ENCODE results near the gene CEACAM21.
"Not testable (repeated sequence)": the region's sequence is repeated elsewhere in the genome, so short reads cannot be mapped to it uniquely, and the experiment has no call there.

Gene CEACAM21

DNA sequence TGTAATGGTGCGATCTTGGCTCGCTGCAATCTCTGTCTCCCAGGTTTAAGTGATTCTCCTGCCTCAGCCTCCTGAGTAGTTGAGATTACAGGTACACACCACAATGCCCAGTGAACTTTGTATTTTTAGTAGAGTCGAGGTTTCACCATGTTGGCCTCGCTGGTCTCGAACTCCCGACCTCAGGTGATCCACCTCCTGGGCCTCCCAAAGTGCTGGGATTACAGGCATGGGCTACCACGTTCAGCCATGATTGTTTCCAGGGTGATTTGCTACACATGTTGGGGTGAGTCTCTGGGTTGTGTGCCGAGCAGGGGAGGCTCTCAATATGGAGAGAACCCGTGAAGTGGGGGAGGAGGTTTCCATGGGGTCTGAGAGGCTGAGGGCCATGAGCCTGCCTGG, 24.8 kb upstream of the CEACAM21 start:
- DNase-seq = no peak

DNA sequence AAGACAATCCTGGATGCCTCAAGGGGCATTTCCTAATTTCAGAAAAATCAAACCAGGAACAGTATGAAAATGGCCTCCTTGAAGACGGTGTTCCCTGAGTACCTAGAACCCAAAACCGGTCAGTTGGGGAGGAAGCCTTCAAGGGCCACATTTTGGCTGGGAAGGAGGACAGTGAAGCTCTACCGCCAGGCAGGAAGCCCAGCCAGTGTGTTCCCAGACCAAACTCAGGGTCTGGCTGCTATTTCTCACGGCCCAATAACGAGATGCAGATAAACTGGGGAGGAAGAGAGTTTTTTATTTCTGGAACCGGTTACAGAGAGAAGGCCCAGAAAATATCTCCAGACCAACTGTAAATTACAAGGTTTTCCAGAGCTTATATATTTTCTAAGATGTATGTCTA, 24.3 kb upstream of the CEACAM21 start:
- DNase-seq = no peak

DNA sequence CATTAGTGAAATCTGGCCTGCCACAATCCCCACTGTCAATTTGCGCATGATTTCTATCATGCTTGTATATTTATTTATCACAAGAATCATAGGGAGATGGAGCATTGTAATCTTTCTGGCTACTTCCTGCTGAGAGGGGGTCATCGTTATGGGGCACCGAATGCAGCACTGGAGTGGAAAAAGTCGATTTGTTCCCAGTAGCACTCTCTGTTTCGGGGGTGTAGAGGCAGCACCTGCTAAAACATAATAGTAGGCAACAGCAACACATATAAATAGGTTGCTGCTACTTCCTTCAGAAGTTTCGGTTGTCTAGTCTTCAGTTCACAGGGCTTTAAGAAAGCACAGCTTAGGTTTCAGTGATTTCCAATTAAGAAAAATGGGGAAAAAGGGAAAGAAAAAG, 23.4 kb upstream of the CEACAM21 start:
- DNase-seq = no peak

DNA sequence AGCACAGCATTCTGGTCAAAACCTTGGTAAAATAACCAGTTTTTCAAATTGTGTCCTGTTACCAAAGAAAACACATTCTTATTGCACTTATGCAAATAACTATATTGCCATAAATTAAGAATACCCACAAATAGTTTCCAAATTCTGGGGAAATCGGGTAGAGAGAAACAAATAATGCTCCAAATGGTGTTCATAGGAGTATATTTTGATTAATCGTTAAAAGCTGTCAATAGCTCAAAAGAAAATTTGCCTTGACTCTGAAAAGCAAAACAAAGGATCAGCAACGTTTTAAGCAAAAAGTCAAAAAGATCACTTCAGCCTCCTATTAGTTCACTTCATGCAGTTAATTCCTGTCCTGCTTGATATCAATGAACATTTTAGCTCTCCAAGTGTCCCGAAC, 22.2 kb upstream of the CEACAM21 start:
- DNase-seq = no peak

DNA sequence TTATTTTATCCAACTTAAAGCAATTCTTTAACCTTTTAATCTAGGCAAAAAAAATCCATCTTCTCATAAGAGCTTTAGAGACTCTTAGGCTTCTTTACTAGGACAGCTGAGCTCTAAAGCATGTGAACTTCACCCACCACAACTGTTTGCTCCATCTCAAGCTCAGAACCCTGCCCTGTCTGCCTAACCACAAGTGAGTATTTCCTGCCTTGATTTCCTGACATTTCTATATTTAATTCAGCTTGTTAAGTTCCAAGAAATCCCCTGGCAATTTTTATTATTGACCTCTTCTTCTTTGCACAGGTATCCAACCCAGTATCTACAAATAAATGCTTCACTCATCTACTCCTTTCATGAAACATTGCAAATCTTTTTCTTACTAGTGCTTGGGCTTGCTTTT, 21.1 kb upstream of the CEACAM21 start:
- no peak for DNase-seq

DNA sequence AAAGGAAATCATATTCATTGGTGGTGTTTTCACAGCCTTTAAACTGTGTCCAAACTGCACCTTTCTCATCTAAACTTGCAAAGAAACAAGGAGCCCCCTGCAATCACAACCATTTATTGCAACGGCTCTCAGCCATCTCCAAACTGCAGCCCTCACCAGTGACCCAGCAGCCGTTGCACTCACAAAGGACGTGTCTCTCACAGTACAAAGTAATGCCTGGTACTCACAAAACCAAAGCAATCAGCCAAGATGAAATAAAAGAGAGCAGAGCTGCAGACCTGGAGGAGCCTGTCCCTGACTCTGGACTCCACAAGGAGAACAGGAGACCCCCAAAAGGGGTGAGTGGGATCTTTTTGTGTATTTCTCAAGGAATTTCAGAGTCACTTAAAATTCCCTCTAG, 20.2 kb upstream of the CEACAM21 start:
- DNase-seq = no peak

DNA sequence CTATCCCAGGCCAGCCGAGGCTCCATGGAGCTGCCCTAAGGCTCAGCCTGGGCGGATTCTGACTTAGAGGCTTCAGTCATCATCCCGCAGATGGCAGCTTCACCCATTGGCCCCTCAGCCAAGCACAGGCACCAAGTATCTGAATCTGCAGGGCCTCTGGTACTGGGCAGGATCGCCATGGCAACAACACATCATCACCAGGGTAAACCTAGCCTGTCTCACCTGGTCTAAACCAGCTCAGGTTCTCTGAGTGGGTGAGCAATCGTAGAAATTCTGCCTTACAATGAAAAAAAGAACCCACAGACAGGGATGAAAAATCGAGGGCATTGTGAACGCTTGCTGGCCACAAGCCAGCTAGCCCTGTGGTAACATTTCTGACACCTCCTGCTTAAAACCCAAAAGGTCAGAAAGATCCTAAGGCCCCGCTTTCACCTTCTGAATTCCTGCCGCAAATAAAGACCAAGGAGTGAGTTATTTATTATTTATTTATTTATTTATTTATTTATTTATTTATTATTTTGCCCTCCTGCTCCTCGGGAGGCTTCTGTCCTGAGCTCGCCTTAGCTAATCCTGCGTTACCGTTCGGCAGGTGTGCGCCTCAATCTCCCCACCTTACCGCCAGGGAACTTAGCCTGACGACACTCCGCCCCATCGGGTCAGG, 12.0 kb upstream of the CEACAM21 start:
- no peak for DNase-seq

DNA sequence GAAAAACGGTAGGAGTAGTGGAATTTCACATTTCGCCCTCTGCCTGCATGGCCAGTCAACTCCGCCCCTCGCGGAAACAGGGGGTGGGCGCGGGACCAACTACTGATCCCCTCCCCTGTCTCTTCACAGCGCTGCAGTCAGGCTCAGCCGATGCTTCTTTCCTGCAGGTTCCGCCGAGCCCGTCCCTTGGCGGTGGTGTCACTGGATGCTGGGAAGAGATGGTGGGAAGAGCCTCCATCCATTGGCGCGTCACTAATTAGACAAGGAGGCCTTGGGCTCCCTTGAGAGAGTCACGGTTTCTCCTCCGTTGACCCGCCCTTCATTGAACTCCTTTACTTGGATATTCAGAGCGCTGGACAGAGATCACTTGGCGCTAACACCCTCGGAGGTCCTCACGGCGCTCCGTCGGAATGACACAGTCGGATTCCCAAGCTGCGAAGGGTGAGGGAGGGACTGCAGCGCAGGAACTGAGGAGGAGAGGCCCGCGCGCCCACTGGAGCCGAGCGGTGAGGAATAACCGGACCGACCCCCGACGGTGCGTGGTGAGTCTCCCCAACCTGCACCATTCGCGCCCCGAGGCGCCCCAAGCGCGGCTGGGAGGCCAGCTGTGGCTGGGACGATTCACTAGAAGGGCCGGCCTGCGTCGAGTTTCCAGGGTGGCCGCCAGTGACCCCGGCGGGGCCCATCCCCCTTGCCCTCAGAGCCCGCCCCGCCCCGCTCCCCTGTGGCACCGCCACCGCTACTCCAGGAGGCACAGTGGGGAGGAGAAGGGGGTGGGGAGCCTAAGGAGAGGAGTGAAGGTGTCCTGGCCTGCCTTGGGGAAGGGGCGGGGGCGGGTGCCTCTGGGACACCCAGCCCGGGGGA, 11.2 kb upstream of the CEACAM21 start:
- no peak for DNase-seq

DNA sequence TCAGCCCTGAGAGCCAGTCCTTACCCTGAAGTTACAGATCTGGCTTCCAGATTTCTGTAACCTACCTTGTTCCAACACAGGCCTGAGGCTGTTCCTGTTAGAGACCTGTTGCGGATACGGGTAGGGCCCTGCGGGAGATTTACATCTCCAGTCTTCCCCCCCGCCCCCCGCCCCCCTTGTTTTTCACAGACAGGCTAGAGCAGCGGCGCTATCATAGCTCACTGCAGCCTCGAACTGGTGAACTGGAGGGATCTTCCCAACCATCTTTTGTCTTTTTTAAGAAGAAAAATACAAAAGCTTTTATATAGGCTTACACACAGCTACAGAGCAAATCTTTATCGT, 10.6 kb upstream of the CEACAM21 start:
- DNase-seq = no peak

DNA sequence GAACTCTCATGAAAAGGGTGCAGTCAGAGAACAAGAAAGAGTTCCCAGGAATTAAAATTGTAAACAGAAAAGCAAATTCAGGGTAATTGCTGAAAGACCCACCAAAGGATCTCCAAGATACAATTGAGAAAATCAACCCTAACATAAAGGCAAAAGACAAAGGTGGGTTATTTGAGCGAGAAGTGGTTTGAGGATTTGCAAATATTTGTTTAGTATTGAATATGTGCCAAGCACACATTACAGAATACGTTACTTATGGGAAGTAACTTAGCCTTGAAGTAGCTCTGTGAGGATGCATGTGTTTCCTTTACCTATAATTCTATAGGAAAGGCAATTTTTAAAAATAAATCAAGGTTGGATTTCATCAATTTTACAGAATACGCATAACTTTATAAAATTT, 10.0 kb upstream of the CEACAM21 start:
- DNase-seq = no peak

DNA sequence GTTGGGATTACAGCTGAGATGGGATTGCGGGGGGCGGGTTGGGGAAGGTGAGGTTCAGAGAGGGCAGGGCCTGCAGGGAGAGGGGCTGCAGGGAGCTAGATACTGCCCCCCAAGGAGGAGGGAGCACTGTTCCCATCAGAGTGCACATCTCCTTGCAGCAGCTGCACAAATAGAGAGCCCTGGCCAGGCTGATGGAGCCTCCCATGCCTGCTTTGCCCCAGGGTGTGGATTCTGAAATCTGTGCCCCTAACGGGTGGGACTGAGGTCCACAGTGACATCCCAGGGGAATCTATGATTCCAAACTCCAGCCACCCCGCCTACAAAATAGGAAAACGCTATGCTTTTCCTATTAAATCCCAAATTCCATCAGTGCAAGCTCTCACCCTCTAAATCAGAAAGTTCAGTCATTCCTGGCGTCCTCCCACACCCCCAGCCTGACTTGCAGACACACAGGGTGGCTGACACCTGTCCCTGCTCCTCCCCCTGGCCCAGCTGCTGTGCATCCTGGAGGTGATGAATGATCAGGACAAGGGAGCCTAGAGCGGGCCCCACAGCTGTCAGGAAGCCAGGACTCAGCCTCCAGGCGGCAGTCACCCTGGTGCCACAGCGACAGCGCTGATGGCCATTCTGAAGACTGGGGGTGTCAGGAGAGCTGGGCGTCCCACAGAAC, 6.3 kb upstream of the CEACAM21 start:
- DNase-seq = no peak

DNA sequence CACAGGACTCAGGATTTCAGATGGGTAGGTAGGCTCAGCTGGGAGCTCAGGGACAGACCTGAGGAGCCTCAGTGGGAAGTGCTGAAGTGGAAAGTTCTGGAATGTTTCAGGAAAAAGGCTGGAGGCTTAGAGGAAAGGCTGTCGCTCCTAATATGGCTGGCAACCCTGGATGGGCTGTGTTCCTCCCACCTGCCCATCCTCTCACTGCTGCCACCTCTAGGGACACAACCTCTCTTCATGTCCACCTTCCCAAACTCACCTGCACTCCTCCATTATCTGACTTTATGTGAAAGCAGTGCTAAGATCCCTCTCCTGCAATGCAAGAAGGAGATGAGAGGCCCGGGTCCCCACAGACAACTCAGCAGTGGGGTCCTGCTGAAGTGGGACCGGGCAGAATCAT, 5.8 kb upstream of the CEACAM21 start:
- DNase-seq = no peak

DNA sequence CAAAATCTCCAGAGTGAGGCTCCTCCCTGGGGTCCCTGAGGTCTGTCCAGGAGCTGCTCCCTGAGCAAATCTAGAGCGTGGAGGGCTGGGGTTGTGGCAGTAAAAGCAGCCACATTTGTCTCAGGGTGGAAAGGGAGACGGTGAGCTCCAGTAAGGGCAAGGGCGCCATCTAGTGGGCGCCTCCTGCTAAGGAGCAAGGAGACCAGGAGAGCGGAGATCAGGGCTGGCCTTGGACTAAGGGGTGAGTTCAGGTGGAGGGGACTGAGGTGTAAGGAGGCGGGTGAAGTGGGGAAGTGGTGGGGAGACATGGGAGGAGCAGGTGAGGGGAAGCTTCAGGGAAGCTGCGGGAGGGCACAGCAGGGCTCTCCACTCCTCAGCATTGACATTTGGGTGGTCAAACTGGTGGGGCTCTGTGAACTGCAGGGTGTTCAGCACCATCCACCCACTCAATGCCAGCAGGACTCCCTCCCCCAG, 5.3 kb upstream of the CEACAM21 start:
- peak; percentile 16 for DNase-seq

DNA sequence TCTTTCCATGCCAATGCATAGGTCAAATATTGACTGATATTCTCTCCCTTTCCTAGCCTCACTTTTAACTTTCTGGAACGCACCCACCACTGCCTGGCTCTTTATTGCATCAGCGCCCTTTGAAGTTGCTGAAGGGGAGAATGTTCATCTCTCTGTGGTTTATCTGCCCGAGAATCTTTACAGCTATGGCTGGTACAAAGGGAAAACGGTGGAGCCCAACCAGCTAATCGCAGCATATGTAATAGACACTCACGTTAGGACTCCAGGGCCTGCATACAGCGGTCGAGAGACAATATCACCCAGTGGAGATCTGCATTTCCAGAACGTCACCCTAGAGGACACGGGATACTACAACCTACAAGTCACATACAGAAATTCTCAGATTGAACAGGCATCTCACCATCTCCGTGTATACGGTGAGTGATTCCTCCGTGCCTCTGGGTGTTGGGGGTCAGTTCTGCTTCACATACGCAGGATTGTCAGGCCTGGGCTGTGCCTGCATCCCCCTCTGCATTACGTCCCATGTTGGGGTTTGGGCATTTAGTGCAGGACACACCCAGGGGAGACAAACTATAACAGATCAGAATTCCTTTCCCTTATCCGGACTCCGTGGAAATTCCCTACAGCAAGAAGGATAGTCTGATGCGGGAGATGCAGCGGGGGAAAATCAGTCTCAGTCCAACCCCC, 1.3 kb downstream of the CEACAM21 start:
- no peak for DNase-seq

DNA sequence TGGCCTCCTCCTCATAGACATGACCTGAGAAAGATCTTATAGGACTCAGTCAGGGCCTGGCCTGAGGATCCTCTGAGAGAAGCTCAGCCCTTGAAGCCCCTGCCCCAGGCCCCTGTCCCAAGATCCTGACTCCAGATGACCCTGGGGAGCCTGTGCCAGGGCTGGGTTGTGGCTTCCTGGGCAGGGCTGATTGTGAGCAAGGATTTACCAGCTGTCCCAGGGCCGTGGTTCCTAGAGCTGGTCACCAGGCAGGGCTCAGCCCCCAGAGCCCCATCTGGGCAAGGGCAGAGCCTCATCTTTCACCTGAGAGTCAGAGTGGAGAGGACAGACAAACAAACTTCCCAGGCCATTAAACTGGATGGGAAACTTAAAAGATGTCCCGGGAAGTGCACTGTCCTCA, 1.9 kb downstream of the CEACAM21 start:
- no peak for DNase-seq

DNA sequence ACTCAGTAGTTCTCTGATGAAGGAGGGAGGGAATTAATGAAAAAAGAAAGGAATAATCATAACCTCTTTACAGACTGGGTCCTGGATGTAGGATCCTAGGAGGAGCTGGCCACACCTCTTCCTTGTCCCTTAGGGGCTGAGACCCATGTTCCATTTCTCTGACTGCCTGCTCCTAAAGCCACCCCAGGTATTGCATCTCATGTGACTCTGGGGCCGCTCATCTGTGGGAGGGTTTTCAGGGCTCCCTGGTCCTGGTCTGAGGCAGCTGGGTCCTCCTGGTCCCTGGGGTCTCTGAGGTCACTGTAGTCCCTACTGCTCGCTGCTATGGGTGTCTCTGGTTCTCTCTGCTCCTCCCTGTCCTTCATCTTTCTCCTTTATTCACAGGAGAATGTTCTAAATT, 2.9 kb downstream of the CEACAM21 start:
- DNase-seq = no peak

DNA sequence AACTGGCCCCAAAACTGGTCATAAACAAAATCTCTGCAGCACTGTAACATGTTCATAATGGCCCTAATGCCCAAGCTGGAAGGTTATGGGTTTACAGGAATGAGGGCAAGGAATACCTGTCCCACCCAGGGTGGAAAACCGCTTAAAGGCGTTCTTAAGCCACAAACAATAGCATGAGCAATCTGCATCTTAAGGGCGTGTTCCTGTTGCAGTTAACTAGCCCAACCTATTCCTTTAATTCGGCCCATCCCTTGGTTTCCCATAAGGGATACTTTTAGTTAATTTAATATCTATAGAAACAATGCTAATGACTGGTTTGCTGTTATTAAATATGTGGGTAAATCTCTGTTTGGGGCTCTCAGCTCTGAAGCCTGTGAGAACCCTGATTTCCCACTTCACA, 5.1 kb downstream of the CEACAM21 start:
- DNase-seq = not testable (repeated sequence)

DNA sequence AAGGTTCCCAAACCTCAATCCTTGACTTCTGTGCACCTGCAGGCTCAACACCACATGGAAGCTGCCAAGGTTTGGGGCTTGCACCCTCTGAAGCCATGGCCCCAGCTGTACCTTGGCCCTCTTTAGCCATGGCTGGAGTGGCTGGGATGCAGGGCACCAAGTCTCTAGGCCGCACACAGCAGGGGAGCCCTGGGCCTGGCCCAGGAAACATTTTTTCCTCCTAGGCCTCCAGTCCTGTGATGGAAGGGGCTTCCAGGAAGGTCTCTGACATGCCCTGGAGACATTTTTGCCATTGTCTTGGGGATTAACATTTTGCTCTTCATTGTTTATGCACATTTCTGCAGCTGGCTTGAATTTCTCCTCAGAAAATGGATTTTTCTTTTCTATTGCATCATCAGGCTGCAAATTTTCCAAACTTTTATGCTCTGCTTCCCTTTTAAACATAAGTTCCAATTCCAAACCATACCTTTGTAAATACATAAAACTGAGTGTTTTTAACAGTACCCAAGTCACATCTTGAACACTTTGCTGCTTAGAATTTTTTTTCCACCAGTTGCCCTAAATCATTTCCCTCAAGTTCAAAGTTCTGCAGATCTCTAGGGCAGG, 6.7 kb downstream of the CEACAM21 start:
- DNase-seq = not testable (repeated sequence)

DNA sequence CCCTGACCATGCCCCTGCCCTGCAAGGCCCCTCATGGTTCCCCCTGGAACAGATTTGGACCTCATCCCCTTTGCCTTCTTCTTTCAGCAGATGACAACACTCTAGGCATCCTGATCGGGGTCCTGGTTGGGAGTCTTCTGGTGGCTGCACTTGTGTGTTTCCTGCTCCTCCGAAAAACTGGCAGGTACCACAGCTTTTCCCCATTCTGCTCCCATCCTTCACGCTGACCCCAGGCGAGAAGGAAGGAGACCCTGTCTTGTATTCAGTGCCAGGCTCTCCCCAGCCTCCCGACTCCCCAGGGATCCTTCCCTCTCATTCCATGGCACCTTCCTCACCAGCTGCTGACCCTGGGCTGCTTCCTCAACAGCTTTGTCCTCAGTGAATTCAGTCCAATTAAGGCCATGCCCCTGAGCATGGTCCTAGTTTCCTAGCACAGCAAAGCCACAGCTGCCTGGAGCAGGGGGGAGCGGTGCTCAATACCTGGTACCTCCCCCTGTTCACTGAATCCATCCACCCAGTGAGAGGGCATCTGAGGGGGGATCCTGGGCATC, 8.4 kb downstream of the CEACAM21 start:
- DNase-seq = no peak

DNA sequence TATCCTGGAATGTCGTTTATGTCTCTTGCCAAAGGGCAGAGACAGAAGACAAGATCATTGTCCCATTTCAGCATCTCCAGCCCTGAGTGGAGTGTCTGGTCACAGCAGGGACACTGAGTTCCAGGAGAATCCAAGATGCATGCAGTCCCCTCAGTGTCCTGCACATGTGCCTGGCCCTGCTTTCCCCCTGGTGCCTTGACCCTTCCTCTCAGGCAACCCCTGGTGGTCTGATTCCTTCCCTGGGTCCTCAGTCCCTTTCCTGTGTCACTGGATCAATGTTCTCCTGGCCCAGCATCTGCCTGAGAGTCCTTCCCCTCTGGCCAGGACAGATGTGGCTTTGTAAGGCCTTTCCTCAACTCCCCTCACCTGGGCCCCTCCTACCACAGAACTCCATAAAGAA, 9.0 kb downstream of the CEACAM21 start:
- DNase-seq = no peak

DNA sequence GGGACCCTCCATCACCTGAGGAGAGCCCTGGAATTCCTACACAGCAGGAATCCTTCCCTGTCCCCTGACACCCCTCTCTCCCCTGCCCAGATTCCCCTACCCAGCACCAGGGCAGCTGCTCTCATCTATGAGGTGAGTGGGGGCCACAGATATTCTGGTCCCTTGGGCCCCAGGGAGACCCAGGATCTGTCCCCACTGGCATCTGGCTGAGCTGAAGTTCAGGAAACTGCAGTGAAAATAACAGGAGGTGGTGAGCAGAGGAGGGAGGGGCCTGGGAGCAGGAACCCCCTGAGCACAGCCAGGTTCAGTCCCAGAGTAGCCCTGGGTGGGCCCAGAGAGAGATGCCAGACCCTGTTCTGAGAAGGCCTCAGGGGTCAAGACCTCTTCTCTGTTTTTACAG, 10.1 kb downstream of the CEACAM21 start:
- no peak for DNase-seq

DNA sequence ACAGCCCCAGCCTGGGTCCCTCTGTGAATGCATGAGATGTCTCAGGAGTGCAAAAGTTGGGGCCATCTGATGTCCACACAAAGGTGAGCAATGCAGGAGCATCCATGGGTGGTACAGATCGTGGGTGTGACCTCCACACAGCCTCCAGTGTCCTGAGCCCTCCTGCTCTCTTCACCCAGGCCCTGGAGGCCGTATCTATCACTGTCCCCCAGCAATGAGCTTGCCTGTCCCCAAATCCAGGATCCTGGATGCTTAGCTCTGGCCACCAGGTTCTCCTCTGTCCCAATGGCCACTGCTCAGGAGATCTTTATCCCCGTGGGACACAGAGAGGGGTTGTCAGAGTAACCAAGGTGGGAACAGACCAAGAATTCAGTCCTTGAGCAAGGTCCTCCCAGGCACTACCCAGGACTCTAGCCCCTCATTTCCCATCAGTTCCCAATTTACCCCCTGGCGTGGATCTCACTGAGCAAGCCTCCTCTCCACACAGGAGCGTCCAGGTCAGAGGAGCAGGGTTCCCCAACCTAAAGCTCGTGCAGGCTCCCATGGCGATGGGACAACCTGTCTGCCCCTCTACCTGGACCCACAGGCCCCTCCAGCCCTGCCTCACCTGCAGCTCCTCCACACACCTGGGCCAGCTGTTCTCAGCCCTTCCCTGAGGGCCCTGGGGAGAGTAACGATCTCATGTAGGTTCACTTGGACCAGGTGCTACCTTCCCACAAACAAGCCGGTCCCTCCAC, 11.3 kb downstream of the CEACAM21 start:
- DNase-seq = no peak
